Muscle layer of duodenum (tissue), 2 donors: Measurements from ENCODE around the gene ATP2A3.

Experiments
- H3K27ac ChIP-seq: one replicate; pipeline ENCODE4 v1.7.0; 2013; ENCODE audit warnings: mild to moderate bottlenecking, low read length
- H3K27me3 ChIP-seq: one replicate; pipeline ENCODE4 v1.7.0; 2013; ENCODE audit warnings: low read depth, mild to moderate bottlenecking, control low read depth, low read length
- H3K36me3 ChIP-seq, 2 donors: one replicate each; pipeline ENCODE4 v1.7.0; 2013; ENCODE audit warnings: low read length in 2 of 2, control low read depth in 1 of 2, mild to moderate bottlenecking in 1 of 2; ENCODE audit not compliant: insufficient read depth in 2 of 2, control insufficient read depth in 1 of 2
- H3K4me1 ChIP-seq, 2 donors: one replicate each; pipeline ENCODE4 v1.7.0; 2013; ENCODE audit warnings: low read length in 2 of 2, mild to moderate bottlenecking in 2 of 2, control low read depth in 1 of 2, moderate library complexity in 1 of 2; ENCODE audit not compliant: insufficient read depth in 2 of 2, control insufficient read depth in 1 of 2
- H3K4me3 ChIP-seq, 2 donors: one replicate each; pipeline ENCODE4 v1.7.0; 2013; ENCODE audit warnings: low read length in 2 of 2, low read depth in 1 of 2, mild to moderate bottlenecking in 1 of 2
- H3K9me3 ChIP-seq, 2 donors: one replicate each; pipeline ENCODE4 v1.7.0; 2013; ENCODE audit warnings: low read length in 2 of 2, control low read depth in 1 of 2, mild to moderate bottlenecking in 1 of 2; ENCODE audit not compliant: control insufficient read depth in 1 of 2
- donor health status: healthy.

ATP2A3 gene

DNA sequence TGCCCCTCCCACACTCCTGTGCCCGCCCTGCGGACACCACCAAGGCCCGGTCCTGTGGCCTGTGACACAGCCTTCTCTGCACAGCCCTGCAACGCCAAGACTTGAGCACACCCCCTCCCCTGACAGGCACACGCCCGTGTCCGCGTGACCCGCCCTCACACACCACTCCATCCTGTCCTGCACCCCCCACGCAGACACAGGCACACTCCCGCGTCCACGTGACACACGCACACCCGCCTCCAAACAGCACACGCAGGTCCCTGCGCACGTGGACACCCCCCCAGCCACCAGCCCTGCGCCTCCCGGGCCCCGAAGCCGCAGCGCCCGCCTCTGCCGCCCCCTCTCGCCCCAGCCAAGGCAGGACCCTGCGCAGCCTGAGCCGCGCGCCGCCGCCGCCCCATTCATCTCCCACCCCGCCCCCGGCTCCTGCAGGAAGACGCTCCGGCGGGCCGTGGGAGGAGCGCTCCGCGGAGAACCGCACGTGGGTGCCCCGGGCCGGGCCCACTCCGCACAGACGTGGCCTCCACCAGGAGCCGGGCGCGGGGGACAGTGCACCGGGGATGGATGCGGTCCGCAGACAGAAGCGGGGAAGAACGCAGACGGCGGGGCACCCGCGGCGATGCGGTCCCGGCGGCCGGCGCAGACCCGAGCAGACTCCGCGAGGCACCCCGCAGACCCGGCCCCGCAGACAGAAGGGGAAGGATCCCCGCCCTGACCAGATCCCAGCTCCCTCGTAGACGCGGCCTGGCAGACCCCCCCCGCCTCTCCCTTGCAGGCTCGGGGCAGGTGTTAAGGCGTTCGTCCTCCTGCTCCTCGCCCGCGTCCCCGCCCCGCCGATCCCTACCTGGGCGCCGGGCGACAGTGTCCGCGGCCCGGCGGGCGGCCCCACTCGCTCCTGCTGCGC is 71.9 kb downstream of the ATP2A3 start:
- Histone ChIP-seq H3K4me1 (peaks cover 37 to 54% of the 10 kb centered on the region in 2 donors), H3K36me3 (no peaks in the 10 kb centered on the region), H3K27me3 (no peaks in the 10 kb centered on the region), H3K9me3 (no peaks in the 10 kb centered on the region), H3K27ac (no peak overlapping the region), H3K4me3 (peak overlapping the region; percentile 26 to 75)

DNA sequence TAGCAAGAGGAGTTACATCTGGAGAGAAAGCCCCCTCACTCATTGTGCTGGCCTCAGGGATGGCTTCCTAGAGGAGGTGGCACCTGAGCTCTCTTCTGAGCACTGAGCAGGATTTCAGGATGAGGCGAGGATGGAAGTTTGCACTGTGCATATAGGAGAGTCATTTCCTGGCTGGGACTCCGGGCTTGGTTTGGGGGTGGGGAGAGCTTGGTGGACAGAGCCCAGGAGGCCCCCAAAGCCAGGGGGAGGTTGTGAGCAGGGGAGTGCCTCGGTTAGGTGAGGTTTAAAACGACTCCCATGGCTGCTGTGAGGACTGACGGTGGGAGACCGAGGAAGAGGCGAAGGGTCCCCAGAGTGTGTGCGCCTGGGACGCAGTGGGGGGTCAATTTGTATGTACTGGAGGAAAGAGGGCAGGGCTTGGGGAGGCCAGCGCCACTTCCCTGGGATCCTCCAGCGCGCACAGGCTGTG is 72.6 kb downstream of the ATP2A3 start:
- H3K4me3 ChIP-seq: peak overlapping the region in 1 of 2 donors; percentile 75
- H3K36me3 ChIP-seq: no peaks in the 10 kb centered on the region
- H3K9me3 ChIP-seq: no peaks in the 10 kb centered on the region
- no peak overlapping the region for H3K27ac ChIP-seq
- H3K27me3 ChIP-seq: no peaks in the 10 kb centered on the region
- peaks cover 42 to 58% of the 10 kb centered on the region in 2 donors for H3K4me1 ChIP-seq

DNA sequence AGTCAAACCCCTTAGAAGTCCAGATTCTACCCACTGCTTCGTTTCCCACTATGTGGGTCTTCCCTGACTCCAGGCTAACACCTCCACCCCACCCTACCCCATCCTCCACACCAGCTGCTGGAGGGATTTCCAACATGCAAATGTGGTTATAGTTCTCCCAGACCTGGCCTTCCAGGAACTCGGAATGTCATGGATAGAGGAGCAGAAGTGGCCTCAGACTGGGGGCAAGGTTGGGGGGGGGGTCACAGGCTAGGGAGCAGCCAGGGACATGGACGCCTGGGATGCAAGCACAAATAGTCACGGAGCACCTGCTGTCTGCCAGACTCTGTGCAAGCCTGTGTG is 73.4 kb downstream of the ATP2A3 start:
- no peaks in the 10 kb centered on the region for H3K36me3 ChIP-seq
- H3K4me1 ChIP-seq: peaks cover 44 to 58% of the 10 kb centered on the region in 2 donors
- H3K9me3 ChIP-seq: no peaks in the 10 kb centered on the region
- no peak overlapping the region for H3K27ac ChIP-seq
- H3K27me3 ChIP-seq: no peaks in the 10 kb centered on the region
- no peak overlapping the region for H3K4me3 ChIP-seq

DNA sequence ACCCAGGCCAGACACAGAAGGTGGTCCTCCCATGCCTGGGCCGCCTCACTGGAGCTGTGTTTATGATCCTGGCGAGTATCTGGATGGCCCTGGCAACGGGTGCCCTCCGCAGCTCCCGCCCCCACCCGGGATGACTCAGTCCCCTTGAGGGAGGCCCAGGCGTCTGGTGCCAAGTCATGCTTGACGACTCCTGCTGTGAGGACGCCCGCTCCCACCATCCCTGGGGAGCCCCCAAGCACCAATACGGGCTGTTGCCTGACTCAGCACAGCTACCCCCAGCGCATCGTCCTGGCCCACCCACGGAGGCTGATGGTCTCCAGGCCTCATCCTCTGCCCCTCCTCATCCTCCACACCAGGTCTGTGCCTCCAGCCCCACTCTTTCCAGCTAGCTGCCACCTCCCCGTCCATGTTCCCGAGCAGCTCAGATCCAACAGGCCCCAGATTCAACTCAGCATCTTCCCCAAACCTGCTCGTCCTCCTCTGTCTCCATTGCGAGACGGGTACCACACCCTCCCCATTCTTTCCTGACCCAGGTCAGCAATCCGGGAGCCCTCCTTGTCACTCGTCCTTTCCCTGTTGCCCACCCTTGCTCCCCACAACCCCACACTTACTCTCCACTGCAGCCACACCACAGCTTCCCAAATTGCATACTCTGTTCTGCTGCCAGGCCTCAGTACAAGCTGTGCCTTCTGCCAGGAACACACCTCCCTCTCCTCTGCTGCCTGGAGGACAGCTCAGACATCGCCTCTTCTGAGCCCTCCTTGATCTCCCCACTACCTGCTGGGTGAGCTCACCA is 74.0 kb downstream of the ATP2A3 start:
- Histone ChIP-seq H3K27ac (peak overlapping the region; percentile 51), H3K4me3 (no peak overlapping the region), H3K4me1 (peaks cover 44 to 57% of the 10 kb centered on the region in 2 donors), H3K9me3 (no peaks in the 10 kb centered on the region), H3K27me3 (no peaks in the 10 kb centered on the region), H3K36me3 (peaks cover under 1% of the 10 kb centered on the region in 2 donors)

DNA sequence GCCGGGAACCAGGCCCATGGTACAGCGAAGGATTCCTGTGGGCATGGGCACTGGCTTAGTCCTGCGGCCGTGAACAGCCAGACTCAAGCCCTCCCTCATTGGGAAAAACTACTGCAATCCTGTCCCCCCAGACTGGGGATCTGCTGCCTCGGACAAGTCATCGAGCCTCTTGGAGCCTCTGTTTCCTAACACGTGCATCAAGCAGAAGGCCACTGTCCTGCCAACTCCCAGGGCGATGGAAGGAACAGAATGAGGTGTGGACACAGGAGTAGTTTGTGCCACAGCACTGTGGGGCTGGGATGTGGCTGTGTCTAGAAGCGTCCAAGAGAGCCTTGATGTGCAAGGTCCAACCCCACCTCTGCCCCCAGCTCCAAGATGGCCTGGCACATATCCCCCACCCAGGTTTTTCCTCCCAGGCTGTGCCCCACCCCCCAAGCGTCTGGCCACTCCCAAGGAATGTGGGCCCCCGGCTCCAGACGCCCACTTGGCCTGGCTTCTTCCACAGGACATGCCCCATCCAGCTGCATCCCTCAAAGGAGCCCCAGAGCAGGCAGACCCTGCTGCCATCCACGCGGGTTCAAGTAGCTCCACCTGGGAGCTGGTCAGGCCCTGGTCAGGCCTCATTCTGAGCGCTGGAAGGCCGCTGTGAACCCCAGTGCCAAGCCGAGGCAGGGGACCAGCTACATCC is 74.8 kb downstream of the ATP2A3 start:
- Histone ChIP-seq H3K27ac (peak overlapping the region; percentile 51), H3K9me3 (no peaks in the 10 kb centered on the region), H3K36me3 (peaks cover 6% of the 10 kb centered on the region in 2 donors), H3K27me3 (no peaks in the 10 kb centered on the region), H3K4me3 (no peak overlapping the region), H3K4me1 (peaks cover 39 to 52% of the 10 kb centered on the region in 2 donors)

DNA sequence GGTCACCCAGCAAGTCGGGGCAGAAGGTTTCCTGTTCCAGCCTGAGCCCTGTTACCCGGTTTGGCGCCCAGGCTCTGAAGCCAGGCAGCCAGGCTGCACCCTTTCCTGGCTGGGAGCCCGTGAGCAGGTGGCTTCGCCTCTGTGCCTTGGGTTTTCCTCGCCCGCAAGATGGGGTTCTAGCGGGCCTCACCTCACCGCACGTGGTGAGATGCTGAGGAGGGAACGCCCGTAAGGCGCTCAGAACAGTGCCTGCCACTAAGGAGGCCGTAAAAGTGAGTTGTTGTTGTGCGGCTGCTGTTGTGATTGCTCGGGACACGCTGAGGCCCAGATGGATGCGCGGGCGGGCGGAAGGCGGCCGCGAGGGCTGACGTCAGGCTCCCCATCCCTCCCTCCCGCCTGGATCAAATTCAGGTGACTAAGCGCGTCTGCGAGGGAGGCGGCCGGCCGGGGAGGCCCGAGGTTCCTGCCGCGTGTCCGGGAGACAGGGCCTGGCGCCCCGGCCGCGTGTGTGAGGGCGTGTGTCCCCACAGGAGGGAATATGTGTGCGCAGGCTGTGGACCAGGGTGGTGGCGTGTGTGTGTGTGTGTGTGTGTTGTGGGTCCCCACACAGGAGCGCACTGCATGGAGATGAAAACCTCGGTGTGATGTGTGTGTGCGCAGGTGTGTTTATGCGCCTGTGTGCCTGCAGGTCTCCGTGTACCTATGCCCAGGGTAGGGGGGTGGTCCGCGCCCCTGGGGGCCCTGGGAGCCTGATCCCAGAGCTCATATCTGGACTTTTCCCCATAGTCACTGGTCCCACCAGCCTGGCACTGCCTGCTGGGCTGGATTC is 75.7 kb downstream of the ATP2A3 start:
- Histone ChIP-seq H3K4me3 (peak overlapping the region in 1 of 2 donors; percentile 31), H3K4me1 (peaks cover 31 to 49% of the 10 kb centered on the region in 2 donors), H3K27me3 (no peaks in the 10 kb centered on the region), H3K9me3 (no peaks in the 10 kb centered on the region), H3K27ac (peak overlapping the region; percentile 75), H3K36me3 (peaks cover 6 to 13% of the 10 kb centered on the region in 2 donors)

DNA sequence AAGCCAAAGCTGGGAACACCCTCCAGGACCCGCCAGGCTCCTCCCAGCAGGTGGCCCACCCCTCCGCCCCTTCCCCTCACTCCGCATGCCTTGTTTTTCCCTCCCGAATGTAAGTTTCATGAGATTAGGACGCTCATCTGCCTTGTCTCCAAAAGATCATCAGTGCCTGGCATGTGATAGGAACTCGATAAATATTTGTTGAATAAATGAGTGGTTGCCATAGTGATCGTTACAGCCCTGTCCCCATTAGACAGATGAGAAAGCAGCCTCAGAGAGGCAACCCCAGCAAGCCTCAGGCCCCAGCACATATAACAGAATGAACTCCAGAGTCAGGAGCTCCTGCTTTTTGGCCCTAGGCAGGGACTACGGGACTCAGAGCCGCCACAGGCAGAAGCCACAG is 76.4 kb downstream of the ATP2A3 start:
- peaks cover 6 to 21% of the 10 kb centered on the region in 2 donors for H3K36me3 ChIP-seq
- H3K9me3 ChIP-seq: no peaks in the 10 kb centered on the region
- no peaks in the 10 kb centered on the region for H3K27me3 ChIP-seq
- H3K27ac ChIP-seq: peak overlapping the region; percentile 75
- peak overlapping the region in 1 of 2 donors; percentile 31 for H3K4me3 ChIP-seq
- peaks cover 30 to 45% of the 10 kb centered on the region in 2 donors for H3K4me1 ChIP-seq

DNA sequence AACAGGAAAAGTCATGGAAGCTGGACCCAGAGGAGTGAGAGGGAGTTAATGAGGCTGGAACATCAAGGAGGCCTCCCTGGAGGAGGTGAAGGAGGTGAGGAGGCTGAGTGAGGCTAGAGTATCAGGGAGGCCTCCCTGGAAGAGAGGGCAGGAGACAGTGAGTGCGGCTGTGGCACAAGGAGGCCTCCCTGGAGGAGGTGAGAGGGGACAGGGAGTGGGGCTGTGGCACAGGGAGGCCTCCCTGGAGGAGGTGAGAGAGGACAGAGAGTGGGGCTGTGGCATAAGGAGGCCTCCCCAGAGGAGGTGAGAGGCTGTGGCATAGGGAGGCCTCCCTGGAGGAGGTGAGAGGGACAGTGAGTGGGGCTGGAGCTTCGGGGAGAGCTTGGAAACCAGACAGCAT is 76.8 kb downstream of the ATP2A3 start:
- H3K9me3 ChIP-seq: no peaks in the 10 kb centered on the region
- peaks cover 6 to 24% of the 10 kb centered on the region in 2 donors for H3K36me3 ChIP-seq
- H3K27ac ChIP-seq: peak overlapping the region; percentile 75
- no peaks in the 10 kb centered on the region for H3K27me3 ChIP-seq
- H3K4me1 ChIP-seq: peaks cover 30 to 44% of the 10 kb centered on the region in 2 donors
- H3K4me3 ChIP-seq: peak overlapping the region in 1 of 2 donors; percentile 3

DNA sequence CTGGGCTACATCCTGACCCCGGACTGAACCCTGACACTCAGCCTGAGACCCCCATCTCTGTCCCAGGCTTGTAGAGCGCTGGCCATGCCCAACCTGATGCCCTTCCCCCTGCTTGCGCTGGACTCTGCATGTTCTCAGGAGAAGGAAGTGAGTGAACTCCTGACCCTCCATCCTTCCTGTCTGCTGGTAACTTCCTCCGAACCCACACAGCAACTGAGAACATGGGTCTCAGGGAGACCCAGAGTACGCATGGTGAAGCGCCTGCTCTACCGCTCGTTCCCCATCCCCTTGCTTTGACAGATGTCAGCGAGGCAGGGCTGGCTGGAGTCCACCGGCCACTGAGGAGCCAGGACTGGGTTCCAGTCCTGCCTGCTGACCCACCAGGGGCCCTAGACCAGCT is 77.5 kb downstream of the ATP2A3 start:
- H3K36me3 ChIP-seq: peaks cover 6 to 29% of the 10 kb centered on the region in 2 donors
- H3K9me3 ChIP-seq: no peaks in the 10 kb centered on the region
- H3K4me1 ChIP-seq: peaks cover 30 to 38% of the 10 kb centered on the region in 2 donors
- peak overlapping the region; percentile 3 to 16 for H3K4me3 ChIP-seq
- no peaks in the 10 kb centered on the region for H3K27me3 ChIP-seq
- peak overlapping the region; percentile 75 for H3K27ac ChIP-seq

DNA sequence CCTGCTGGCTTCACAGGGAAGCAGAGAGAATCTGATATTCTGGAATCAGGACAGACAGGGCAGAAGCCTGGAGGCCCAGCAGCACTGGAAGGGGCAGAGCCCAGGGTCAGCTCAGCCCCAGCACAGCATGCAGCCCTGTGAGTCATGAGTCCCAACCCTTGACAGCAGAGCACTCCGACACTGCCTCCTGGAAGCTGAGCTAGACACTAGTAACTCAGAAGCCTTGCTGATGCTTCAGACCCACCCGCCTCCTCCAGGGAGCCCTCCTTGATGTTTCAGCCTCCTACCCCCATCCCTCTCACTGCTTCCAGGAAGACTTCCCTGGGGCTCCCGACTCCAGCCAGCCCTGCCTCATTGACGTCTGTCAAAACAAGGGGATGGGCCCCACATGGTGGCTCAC is 78.3 kb downstream of the ATP2A3 start:
- peaks cover 24 to 29% of the 10 kb centered on the region in 2 donors for H3K4me1 ChIP-seq
- H3K27ac ChIP-seq: no peak overlapping the region

More for the DNA sequence above, 78.3 kb downstream of the ATP2A3 start:
- H3K36me3 ChIP-seq: peaks cover 6 to 29% of the 10 kb centered on the region in 2 donors
- H3K27me3 ChIP-seq: no peaks in the 10 kb centered on the region
- H3K4me3 ChIP-seq: no peak overlapping the region
- no peaks in the 10 kb centered on the region for H3K9me3 ChIP-seq
